Measurements from ENCODE around the gene FZR1. TPM values are rescaled to one million over a fixed set of nuclear protein-coding genes. Genes with fewer than 3 reads are reported as not detected.

Gene FZR1
- total and polyA plus RNA-seq, 10 donors = 9.8 to 53.6 (median 37.1) TPM

DNA sequence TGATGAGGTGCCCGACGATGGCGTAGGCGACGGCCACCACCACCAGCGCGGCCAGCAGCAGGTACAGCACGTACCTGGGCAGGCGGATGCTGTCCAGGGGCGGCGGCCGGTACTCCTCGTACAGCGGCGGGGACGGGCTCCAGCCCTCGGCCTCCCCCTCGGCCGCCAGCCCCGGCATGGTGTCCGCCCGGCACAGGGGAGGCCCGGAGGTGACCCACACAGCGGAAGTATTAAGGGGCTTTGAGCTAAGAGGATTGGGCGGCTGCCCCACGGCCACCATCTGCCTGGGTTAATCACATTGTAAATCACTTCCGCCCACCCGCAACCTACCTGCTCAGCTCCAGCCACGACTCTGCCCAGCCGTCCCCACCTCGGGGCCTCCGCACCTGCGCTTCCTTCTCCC is 22.9 kb upstream of the FZR1 start, which contains the start of gene SMIM44:
Gene SMIM44 (minus strand): TSS at position 216 of the 403 bp plus-strand sequence. CDS start 38 bp downstream, at position 178.
- no peak within 1 kb of the TSS for H3K27ac ChIP-seq
- H3K9me3 ChIP-seq = no peaks in the 10 kb centered on the region
- TF ChIP-seq, protein P1, sequence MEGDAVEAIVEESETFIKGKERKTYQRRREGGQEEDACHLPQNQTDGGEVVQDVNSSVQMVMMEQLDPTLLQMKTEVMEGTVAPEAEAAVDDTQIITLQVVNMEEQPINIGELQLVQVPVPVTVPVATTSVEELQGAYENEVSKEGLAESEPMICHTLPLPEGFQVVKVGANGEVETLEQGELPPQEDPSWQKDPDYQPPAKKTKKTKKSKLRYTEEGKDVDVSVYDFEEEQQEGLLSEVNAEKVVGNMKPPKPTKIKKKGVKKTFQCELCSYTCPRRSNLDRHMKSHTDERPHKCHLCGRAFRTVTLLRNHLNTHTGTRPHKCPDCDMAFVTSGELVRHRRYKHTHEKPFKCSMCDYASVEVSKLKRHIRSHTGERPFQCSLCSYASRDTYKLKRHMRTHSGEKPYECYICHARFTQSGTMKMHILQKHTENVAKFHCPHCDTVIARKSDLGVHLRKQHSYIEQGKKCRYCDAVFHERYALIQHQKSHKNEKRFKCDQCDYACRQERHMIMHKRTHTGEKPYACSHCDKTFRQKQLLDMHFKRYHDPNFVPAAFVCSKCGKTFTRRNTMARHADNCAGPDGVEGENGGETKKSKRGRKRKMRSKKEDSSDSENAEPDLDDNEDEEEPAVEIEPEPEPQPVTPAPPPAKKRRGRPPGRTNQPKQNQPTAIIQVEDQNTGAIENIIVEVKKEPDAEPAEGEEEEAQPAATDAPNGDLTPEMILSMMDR (IDR thresholded peaks at IDR 0.05 in 8 of 11, conservative IDR thresholded peaks at IDR 0.05 in 3 of 11) = no peak
- TF ChIP-seq POLR2AphosphoS5 (IDR thresholded peaks at IDR 0.05) (no peak), POLR2A (IDR thresholded peaks at IDR 0.05) (no peak)
- WGBS, 5 donors = 76 to 95% (median 89%) methylated on average over 16 to 33 of the region's 33 CpGs
- no peak within 1 kb of the TSS for H3K4me3 ChIP-seq
- H3K27me3 ChIP-seq (replicated peaks in 1 of 7) = peaks cover 0 to 64% (median 28%) of the 10 kb centered on the region in 7 donors
- no peak for DNase-seq
- intact Hi-C loops (cut with DNase I; ENCODE audit: low total_unique reads) = loop anchor here (5.0 kb wide), 1 partner anchor 151 kb away; no protein-coding TSS in a partner anchor
- no peaks in the 10 kb centered on the region for H3K36me3 ChIP-seq
- peaks cover 0 to 13% (median 6%) of the 10 kb centered on the region in 6 donors for H3K4me1 ChIP-seq

DNA sequence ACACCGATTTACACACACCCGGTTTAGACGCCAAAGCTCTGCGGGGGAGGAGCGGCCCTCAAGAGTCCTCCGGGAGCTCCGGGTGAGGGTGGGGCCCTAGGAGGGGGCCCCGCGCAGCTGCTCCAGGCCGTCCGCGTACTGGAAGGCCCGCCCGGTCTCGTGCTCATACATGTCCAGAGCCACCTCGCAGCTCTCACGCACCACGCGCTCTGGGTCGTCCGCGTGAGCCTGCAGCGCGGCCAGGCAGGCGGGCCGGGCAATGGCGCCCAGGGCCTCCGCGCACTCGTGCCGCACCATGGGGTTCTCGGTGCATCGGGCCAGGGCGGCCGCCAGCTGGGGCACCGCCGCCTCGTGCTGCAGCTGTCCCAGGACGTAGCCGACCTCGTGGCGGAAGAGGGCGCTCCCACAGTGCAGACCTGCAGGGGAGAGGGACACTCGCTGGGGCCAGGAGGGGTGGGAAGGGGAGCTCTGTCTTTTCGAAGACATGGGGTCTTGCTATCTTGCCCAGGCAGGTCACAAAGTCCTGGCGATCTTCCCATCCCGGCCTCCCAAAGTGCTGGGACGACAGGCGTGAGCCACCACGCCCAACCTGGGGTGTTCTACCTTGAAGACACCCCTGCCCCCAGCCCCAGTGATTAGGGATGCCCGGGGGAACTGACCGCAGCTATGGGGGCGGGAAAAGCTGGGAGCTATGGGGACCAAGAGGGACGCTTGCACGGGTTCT is 14.6 kb upstream of the FZR1 start:
- no peak for DNase-seq
- TF ChIP-seq, protein P1 (IDR thresholded peaks at IDR 0.05 in 8 of 11, conservative IDR thresholded peaks at IDR 0.05 in 3 of 11) = no peak
- TF ChIP-seq POLR2AphosphoS5 (IDR thresholded peaks at IDR 0.05) (no peak), POLR2A (IDR thresholded peaks at IDR 0.05) (no peak)
- Histone ChIP-seq H3K27me3 (replicated peaks in 1 of 7) (no peaks in the 10 kb centered on the region), H3K4me3 (no peak overlapping the region), H3K9me3 (no peaks in the 10 kb centered on the region), H3K27ac (no peak overlapping the region), H3K36me3 (peaks cover 0 to 74% (median 54%) of the 10 kb centered on the region in 6 donors), H3K4me1 (no peaks in the 10 kb centered on the region)
- WGBS, 5 donors = 94 to 98% (median 97%) methylated on average over 41 to 55 of the region's 55 CpGs
- intact Hi-C loops (cut with DNase I; ENCODE audit: low total_unique reads) = no loop called here

DNA sequence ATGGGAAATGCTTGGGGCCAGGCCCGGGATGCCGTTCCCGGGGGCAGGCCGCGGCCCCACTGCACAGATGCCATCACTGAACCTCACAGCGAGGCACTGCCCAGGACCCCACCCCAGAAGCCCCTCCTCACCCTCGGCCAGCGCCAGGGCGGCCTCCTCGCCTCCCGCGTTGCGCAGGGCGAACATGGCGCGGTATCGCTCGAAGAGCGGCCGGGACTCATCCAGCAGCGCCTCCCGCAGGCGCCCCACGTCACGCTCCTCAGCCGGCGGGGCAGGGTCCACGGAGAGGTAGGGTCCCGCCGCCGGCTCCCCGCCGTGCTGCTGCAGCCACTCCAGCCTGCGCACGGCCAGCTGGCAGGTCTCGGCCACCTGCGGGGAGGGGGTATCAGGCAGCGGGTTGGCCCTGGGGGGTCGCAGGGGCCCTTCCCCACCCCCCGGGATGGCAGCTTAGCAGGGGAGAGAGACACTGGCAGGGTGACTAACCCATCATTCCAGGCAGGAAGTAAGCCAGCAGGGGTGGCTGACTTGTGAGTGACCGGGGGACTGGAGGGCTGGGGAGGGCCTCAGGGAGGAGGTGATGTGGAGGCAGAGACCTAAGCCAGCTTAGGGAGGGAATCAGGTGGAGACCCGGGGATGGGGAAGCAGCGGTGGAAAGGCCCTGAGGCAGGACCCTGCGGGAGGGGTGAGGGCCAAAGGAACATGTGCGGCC is 13.8 kb upstream of the FZR1 start:
- DNase-seq = no peak
- Histone ChIP-seq H3K36me3 (peaks cover 0 to 81% (median 59%) of the 10 kb centered on the region in 6 donors), H3K27ac (no peak overlapping the region), H3K4me1 (peaks cover 0 to 5% (median 0%) of the 10 kb centered on the region in 6 donors), H3K27me3 (replicated peaks in 1 of 7) (no peaks in the 10 kb centered on the region), H3K9me3 (no peaks in the 10 kb centered on the region), H3K4me3 (no peak overlapping the region)
- TF ChIP-seq POLR2AphosphoS5 (IDR thresholded peaks at IDR 0.05) (no peak), POLR2A (IDR thresholded peaks at IDR 0.05) (no peak)
- TF ChIP-seq, protein P1 (IDR thresholded peaks at IDR 0.05 in 8 of 11, conservative IDR thresholded peaks at IDR 0.05 in 3 of 11) = no peak
- intact Hi-C loops (cut with DNase I; ENCODE audit: low total_unique reads) = no loop called here
- 94 to 98% (median 96%) methylated on average over 8 to 45 of the region's 45 CpGs for WGBS, 5 donors

DNA sequence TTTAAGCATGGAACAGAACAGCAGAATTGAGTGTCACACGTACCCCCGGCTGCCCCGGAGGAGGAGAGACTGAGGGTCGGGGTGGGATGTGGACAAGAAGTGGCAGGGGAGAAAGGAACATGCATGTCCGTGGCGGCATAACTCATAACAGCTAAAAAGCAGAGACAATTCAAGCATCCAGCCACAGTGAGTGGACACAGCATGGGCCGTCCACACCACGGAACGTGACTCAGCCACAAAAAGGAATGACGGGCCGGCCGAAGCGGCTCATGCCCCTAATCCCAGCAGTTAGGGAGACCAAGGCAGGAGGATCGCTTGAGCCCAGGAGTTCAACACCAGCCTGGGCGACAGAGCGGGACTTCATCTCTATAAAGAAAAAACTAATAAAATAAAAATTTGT is 13.2 kb upstream of the FZR1 start:
- H3K4me1 ChIP-seq = peaks cover 0 to 7% (median 0%) of the 10 kb centered on the region in 6 donors
- no peak overlapping the region for H3K4me3 ChIP-seq
- no peak for DNase-seq
- intact Hi-C loops (cut with DNase I; ENCODE audit: low total_unique reads) = no loop called here
- H3K9me3 ChIP-seq = no peaks in the 10 kb centered on the region
- WGBS, 5 donors = 91 to 98% (median 93%) methylated on average over 15 to 16 of the region's 16 CpGs
- H3K27me3 ChIP-seq (replicated peaks in 1 of 7) = no peaks in the 10 kb centered on the region
- no peak overlapping the region for H3K27ac ChIP-seq
- H3K36me3 ChIP-seq = peaks cover 0 to 83% (median 59%) of the 10 kb centered on the region in 6 donors
- TF ChIP-seq POLR2AphosphoS5 (IDR thresholded peaks at IDR 0.05) (no peak), POLR2A (IDR thresholded peaks at IDR 0.05) (no peak)
- TF ChIP-seq, protein P1 (IDR thresholded peaks at IDR 0.05 in 8 of 11, conservative IDR thresholded peaks at IDR 0.05 in 3 of 11) = no peak

All from spleen (tissue), 11 donors.